NB4 (cell line): Measurements from ENCODE around the gene ZEB2.

Experiments used
- DNase-seq: peaks from one replicate; pipeline ENCODE4 v3.0.0; 2010; ENCODE audit warnings: low read depth
- H3K4me3 ChIP-seq: one replicate; pipeline ENCODE4 v1.5.1; 2011; ENCODE audit warnings: mild to moderate bottlenecking, low read depth, low read length, moderate library complexity
- MYC ChIP-seq: IDR thresholded peaks from 2 replicates; pipeline ENCODE4 v1.6.1; 2011; ENCODE audit warnings: low read depth, low read length
- POLR2A ChIP-seq: IDR thresholded peaks from 2 replicates; pipeline ENCODE4 v1.6.1; 2011; ENCODE audit warnings: mild to moderate bottlenecking; ENCODE audit not compliant: insufficient read length; ENCODE audit errors: extremely low read depth
- TF ChIP-seq, protein P1 (sequence below): IDR thresholded peaks from 2 replicates; pipeline ENCODE4 v1.6.1; 2011; ENCODE audit warnings: low read depth, low read length
- TF ChIP-seq, protein P2 (sequence below): IDR thresholded peaks from one replicate; pipeline ENCODE4 v1.5.1; 2012; ENCODE audit warnings: low read depth, low read length

ZEB2 gene

DNA sequence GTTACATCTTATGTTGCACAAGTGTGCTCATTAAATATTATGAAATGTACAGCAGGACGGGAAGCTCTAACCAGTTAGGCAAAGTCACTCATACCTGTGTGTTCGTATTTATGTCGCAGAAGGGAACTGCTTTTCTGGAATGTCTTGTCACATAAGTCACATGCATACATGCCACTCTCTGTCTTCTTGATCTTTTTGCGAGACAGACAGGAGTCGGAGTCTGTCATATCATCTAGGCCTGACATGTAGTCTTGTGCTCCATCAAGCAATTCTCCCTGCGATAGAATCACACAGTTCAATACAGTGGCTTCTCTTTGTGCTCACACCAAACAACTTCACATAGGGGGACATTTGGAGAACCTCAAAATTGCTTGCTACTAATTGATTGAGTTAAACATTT is 123.6 kb downstream of the ZEB2 start:
- TF ChIP-seq, protein P1, sequence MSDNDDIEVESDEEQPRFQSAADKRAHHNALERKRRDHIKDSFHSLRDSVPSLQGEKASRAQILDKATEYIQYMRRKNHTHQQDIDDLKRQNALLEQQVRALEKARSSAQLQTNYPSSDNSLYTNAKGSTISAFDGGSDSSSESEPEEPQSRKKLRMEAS, result no peak
- TF ChIP-seq, protein P2, sequence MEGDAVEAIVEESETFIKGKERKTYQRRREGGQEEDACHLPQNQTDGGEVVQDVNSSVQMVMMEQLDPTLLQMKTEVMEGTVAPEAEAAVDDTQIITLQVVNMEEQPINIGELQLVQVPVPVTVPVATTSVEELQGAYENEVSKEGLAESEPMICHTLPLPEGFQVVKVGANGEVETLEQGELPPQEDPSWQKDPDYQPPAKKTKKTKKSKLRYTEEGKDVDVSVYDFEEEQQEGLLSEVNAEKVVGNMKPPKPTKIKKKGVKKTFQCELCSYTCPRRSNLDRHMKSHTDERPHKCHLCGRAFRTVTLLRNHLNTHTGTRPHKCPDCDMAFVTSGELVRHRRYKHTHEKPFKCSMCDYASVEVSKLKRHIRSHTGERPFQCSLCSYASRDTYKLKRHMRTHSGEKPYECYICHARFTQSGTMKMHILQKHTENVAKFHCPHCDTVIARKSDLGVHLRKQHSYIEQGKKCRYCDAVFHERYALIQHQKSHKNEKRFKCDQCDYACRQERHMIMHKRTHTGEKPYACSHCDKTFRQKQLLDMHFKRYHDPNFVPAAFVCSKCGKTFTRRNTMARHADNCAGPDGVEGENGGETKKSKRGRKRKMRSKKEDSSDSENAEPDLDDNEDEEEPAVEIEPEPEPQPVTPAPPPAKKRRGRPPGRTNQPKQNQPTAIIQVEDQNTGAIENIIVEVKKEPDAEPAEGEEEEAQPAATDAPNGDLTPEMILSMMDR, result no peak
- TF ChIP-seq MYC (no peak), POLR2A (no peak)
- H3K4me3 ChIP-seq, result no peak overlapping the region
- DNase-seq, result no peak

DNA sequence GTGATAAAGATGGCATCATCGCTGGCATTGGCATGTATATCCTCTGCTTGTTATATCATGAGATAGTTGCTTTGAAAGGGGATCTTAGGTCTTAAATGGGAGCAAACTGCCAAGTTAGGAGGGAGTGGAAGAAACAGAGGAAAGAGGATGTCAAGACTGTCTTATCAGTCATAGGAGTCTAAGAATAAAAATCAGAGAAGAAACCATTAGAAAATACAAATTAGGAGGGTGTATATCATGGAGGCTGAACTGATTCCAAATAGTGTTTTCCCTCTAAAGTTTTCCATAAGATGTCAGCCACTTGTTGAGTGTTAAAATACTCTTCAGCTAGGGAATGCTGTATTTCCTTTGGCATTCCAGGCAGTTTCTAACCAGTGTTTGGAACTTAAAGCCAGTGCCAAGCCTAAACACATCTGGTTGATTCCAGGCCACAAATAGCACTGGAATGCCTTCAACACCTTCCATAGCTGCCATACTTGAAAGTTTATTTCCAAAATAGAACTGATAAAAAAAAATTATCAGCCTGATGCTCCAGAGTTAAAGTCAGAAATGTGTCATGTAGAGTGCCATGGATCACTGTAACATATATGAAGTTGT is 129.4 kb downstream of the ZEB2 start:
- TF ChIP-seq POLR2A, result no peak
- TF ChIP-seq, protein P1, result no peak
- TF ChIP-seq, protein P2, result no peak
- no peak for TF ChIP-seq MYC
- no peak for DNase-seq

DNA sequence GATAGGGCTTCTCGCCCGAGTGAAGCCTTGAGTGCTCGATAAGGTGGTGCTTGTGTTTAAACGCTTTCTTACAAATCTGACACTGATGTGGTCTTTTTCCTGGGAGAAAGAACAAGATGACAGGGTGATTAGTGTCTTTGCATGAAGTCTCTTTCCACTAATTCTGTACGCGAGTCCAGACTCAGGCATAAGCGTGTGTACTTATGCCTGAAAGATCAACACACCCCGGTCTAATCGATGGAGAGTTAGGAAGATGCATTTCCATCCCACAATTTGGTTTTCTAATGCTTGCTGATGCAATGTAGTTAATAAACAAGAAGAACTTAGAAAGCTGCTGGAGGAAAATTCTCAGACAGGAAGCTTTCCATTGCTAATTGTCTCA is 130.0 kb downstream of the ZEB2 start:
- H3K4me3 ChIP-seq, result no peak overlapping the region
- DNase-seq, result no peak
- TF ChIP-seq, protein P2, result no peak
- no peak for TF ChIP-seq POLR2A
- no peak for TF ChIP-seq MYC
- TF ChIP-seq, protein P1, result no peak

More for the DNA sequence above, 129.4 kb downstream of the ZEB2 start:
- H3K4me3 ChIP-seq, result no peak overlapping the region

DNA sequence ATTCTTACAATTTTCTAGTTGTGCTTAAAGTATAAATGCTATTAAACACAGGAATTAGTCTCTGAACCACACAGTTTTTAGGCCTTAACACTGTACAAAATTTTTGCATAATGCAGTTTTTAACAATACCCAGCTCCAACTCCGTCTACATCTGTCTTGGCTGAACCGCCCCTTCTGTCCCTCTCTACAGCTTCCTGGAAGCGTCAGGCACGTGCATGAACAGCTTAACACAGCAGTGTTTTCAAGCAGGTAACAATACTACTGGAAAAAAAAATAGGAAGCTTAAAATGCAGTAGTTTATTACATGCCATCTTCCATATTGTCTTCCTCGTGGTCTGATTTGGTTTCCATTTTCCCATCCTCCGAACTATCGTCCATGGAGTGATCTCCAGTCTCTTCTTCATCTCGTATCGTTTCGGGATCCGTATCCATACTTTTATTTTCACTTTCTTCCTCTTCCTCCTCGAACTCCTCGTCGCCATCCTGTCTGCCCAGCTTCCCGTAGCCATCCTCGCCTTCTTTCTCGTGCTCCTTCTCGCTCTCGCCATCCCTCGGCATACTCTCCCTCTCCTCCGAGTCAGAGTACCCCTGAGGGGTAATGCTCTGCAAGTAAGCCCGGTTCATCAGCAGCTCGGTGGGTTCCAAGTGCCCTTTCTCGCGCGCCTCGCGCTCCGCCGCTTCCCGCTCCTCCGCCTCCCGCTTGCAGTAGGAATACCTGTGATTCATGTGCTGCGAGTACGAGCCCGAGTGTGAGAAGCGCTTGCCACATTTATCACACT is 130.6 kb downstream of the ZEB2 start:
- no peak overlapping the region for H3K4me3 ChIP-seq
- no peak for DNase-seq
- TF ChIP-seq MYC, result no peak
- TF ChIP-seq, protein P1, result no peak
- TF ChIP-seq POLR2A, result no peak
- TF ChIP-seq, protein P2, result no peak

DNA sequence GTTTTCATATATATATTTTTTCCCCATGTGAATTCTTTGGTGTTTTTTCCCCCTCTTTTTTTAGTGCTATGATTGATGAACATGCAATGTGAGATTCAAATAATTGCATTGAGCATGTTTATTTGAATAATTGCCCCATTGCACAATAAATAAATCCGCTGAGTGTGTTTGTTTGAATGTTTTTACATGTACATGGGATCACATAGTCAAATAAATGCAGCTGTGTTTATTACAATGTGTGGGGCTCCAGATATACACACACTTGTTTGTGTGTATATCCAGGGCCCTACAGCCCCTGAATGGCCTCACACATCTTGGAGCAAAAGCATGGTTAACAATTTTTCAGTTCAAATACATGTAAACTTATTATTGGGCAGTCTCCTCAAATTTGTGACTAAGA is 134.5 kb downstream of the ZEB2 start:
- no peak overlapping the region for H3K4me3 ChIP-seq
- DNase-seq, result no peak
- TF ChIP-seq, protein P1, result no peak
- TF ChIP-seq, protein P2, result no peak
- TF ChIP-seq MYC (no peak), POLR2A (no peak)
